Naive B cell (primary cell): ENCODE results near the gene PAX5. TPM values are rescaled to one million over a fixed set of nuclear protein-coding genes. Genes with fewer than 3 reads are reported as not detected.

ENCODE experiments used
- ATAC-seq, 2 donors: fragments of 150-1000 bp; cut with Tn5 transposase; 2 replicates each; pipeline ENCODE4 v1.10.0; 2021; ENCODE audit warnings: low read depth in 2 of 2, mild to moderate bottlenecking in 2 of 2, moderate library complexity in 2 of 2
- DNase-seq: peaks from one replicate; pipeline ENCODE4 v3.0.0; 2022
- H3K27ac Mint-ChIP-seq, 6 donors: one replicate each; pipeline ENCODE4 v1.8.0; 2020 to 2022; ENCODE audit warnings: mild to moderate bottlenecking in 6 of 6, mixed read lengths in 6 of 6, moderate library complexity in 5 of 6, inconsistent platforms in 2 of 6
- H3K27me3 Mint-ChIP-seq, 3 donors: one replicate each; pipeline ENCODE4 v1.8.0; 2021 to 2022; ENCODE audit warnings: mixed read lengths in 3 of 3, mild to moderate bottlenecking in 1 of 3
- H3K36me3 Mint-ChIP-seq, 2 donors: one replicate each; pipeline ENCODE4 v1.8.0; 2020 to 2022; ENCODE audit warnings: mixed read lengths in 2 of 2, inconsistent platforms in 1 of 2, mild to moderate bottlenecking in 1 of 2
- H3K4me1 Mint-ChIP-seq, 3 donors: one replicate each; pipeline ENCODE4 v1.8.0; 2020 to 2022; ENCODE audit warnings: mixed read lengths in 3 of 3, inconsistent platforms in 1 of 3, mild to moderate bottlenecking in 1 of 3, moderate library complexity in 1 of 3
- H3K4me3 Mint-ChIP-seq, 8 donors: one replicate each; pipeline ENCODE4 v1.8.0; 2020 to 2022; ENCODE audit warnings: mild to moderate bottlenecking in 8 of 8, mixed read lengths in 8 of 8, moderate library complexity in 8 of 8, inconsistent platforms in 2 of 8
- H3K9me3 Mint-ChIP-seq, 7 donors: one replicate each; pipeline ENCODE4 v1.8.0; 2020 to 2022; ENCODE audit warnings: mixed read lengths in 7 of 7, mild to moderate bottlenecking in 5 of 7, inconsistent platforms in 2 of 7, moderate library complexity in 1 of 7
- polyA plus RNA-seq, 6 donors: library from polyadenylated mRNA; unstranded; fragments of 300-500 nt; fragmentation: Illumina TruSeq; gene quantifications; one replicate each; pipeline ENCODE4 v1.2.3, GENCODE V29; 2021; ENCODE audit warnings: low read depth in 6 of 6

Gene PAX5
- polyA plus RNA-seq, 6 donors from 2014 or later = 17.1 to 83.5 (median 45.3) TPM

DNA sequence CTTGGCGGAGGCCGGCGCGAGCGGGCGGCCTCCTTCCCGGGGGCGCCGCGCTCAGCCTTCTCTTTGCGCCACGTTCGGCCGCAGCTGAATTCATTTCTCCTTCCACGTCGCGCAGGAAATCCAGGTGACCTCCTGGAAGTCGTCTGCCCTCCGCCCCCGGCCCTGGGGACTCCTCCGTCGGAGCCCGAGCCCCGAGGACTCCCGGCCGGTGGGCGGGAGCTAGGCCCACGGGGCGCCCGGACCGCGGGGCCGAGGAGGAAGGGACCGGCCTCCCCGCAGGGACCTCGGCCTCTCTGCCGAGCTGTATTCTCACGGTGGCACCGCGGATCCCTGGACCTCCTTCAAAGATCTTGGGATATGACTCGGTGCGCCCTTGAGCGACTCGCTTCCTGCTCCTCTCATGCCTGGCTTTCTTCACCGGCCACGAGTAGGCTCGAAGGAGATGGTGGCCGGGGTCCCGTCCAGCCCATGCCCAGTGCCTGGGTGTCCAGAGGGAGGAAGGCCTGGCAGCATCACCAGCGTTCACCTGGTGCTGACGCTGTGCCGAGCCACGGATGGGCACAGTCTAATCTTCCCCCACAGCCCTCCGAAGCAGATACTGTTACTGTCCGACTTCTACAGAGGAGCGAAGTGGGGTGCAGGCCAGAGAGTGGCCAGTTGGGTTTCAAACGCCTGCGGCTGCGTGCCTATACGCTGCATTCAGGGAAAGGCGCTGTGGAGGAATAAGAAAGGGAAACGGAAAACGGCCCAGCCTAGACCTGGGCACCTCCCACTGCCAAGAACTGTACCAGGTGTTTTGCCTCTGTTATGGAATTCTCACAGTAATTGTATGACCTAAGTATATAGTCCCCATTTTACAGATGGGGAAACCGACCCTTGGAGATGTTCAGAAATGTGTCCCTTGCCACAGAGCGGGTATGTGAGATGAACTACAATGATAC, 47.3 kb downstream of the PAX5 start:
- peak overlapping the region; percentile 91 to 97 (median 96) for H3K27ac Mint-ChIP-seq
- H3K4me3 Mint-ChIP-seq = peak overlapping the region; percentile 72 to 91 (median 80)
- peaks cover 0 to 8% (median 3%) of the 10 kb centered on the region in 7 donors for H3K9me3 Mint-ChIP-seq
- DNase-seq = no peak
- H3K4me1 Mint-ChIP-seq = peaks cover 70 to 89% (median 89%) of the 10 kb centered on the region in 3 donors
- ATAC-seq = no peak
- no peaks in the 10 kb centered on the region for H3K27me3 Mint-ChIP-seq
- peaks cover 8 to 35% of the 10 kb centered on the region in 2 donors for H3K36me3 Mint-ChIP-seq

DNA sequence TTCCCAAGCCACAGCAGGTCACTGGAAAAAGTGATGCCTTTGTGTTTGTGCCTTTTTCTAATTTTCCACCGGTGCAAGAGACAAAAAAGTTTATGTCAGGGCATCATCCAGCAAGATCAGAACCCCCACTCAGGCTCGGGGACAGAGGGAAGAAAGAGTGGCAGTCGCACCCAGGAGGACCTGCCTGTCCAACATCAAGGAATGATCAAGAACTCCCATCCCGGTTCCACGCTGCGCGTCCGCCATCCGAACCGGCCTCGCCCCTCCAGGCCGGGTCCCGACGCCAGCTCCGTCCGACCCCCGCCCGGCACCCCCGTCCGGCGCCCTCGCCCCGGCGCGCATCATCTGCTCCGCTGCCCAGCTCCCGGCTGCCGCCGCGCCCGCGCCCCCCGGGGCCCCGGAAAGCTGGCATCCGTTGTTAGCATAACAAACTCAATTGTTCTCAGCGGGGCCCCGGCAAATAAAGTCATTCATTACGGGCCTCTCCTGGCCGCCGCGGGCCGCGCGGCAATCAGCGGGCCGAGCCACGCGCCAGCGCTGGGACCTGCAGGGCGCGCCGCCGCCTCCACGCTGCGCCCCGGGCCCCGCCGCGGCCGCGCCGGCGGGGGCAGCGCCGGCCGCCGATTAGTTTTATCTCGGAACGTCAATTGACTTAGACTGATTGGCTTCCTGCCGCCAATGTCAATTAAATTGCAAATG, 48.1 kb downstream of the PAX5 start:
- Mint-ChIP-seq H3K4me3 (peak overlapping the region; percentile 66 to 85 (median 78)), H3K36me3 (peaks cover 0 to 29% of the 10 kb centered on the region in 2 donors), H3K9me3 (peaks cover 0 to 5% (median 0%) of the 10 kb centered on the region in 7 donors), H3K27ac (peak overlapping the region; percentile 77 to 98 (median 95)), H3K4me1 (peaks cover 74 to 89% (median 89%) of the 10 kb centered on the region in 3 donors), H3K27me3 (no peaks in the 10 kb centered on the region)
- ATAC-seq (peak in 1 of 2 donors; percentile 15), DNase-seq (no peak)

DNA sequence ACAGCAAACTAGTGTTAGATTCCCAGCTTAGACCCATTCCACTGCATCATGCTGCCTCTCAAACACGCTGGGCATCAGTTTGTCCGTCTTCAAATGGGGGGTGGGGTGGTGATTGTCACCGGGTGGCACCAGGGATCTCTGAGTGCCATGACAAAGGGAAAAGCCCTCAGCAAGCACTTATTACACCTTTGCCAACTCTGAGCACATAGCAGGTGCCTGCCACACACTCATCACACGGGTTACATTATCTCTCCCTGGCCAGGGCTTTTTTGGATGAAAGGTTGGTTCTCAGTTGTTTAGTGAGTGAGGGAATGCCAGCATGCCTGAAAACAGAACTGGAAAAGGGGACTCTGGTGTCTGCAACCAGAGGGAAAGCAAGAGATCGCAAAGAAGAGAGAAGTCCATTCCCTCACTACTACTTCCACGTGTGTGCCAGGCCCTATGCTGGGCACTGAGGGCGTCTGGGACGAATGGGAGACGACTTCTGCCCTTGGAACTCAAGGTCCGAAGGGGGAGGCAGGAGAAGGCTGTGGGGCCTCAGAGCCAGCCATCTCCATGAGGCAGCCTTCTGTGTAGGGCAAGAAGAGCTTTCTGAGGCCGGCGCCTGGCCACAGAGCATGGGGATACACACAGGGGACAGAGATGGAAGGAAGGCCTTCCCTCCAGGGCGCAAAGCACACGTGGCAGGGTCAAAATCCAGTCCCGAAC, 48.9 kb downstream of the PAX5 start:
- no peak for ATAC-seq
- H3K27ac Mint-ChIP-seq = peak overlapping the region; percentile 77 to 98 (median 95)
- H3K36me3 Mint-ChIP-seq = peaks cover 0 to 23% of the 10 kb centered on the region in 2 donors
- peaks cover 76 to 90% (median 89%) of the 10 kb centered on the region in 3 donors for H3K4me1 Mint-ChIP-seq
- peaks cover 0 to 2% (median 0%) of the 10 kb centered on the region in 7 donors for H3K9me3 Mint-ChIP-seq
- peak overlapping the region; percentile 66 to 85 (median 79) for H3K4me3 Mint-ChIP-seq
- no peaks in the 10 kb centered on the region for H3K27me3 Mint-ChIP-seq
- no peak for DNase-seq

DNA sequence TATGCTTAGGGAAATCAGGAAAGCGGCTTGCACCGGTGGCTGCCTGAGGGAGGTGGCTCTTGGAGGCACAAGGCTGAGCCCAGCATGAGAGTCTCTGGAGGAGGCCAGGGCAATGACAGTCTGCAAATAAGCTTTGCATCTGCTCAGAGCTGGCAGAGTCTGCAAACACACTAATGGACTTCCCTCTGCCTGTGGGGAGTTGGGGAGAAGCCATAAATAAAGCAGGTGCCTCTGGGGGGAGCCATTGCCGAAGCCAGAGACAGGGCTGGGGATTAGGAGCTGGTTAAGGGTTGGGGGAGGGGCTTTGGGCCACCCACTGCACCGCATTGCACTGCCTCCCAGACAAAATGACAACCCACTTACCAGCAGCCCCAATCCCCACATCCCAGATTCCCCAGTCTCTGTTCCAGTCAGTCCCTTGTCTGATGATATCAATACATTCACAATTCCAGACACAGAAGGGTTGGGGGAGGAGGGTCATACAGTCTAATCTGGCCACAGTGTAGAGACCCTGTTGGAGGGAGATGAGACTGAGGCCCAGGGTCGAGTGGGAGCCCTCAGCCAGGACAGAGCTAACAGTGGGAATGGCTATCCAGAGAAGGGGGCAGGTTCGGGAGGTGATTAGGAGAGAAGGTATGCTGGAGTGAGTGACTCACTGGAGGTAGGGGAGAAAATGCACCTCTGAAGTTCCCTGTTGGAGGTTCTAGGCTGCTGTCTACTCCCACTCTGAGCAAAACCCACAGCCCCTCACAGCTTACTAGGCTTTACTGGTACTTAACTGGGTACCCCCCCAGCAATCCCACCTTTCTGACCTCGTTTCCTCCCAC, 53.7 kb downstream of the PAX5 start:
- DNase-seq (no peak), ATAC-seq (peak; percentile 69 to 73)
- Mint-ChIP-seq H3K4me3 (peak overlapping the region in 5 of 8 donors; percentile 5 to 79 (median 63)), H3K27me3 (no peaks in the 10 kb centered on the region), H3K9me3 (no peaks in the 10 kb centered on the region), H3K36me3 (peaks cover 5% of the 10 kb centered on the region in 2 donors), H3K4me1 (peaks cover 60 to 93% (median 88%) of the 10 kb centered on the region in 3 donors), H3K27ac (peak overlapping the region; percentile 66 to 95 (median 88))

- peaks cover 5 to 8% of the 10 kb centered on the region in 2 donors for H3K36me3 Mint-ChIP-seq
Observed at GRCh38 chr9:36976371-36977030, 57.6 kb downstream of the PAX5 start.

DNA sequence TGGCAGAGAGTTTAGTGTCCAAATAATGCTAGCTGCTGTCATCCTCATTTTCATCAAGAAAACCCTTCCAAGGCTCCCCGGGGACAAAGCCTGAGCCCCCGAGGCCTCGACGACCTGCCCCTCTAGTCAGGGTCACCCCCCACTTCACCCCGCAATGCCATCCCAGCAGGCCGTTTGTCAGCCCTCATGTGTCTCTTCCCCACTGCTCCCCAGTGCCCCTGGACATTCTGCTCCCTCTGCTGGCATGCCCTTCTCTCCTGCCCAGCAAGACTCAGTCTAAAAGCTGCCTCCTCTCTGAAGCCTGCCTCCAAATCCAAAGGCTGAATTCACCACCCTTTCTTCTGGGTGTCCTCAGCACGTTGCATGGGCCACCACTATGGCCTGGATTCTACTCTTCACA, 59.3 kb downstream of the PAX5 start:
- peaks cover 5 to 8% of the 10 kb centered on the region in 2 donors for H3K36me3 Mint-ChIP-seq
- no peaks in the 10 kb centered on the region for H3K27me3 Mint-ChIP-seq
- DNase-seq = no peak
- H3K4me1 Mint-ChIP-seq = peaks cover 50 to 87% (median 80%) of the 10 kb centered on the region in 3 donors
- H3K4me3 Mint-ChIP-seq = peak overlapping the region in 3 of 8 donors; percentile 10 to 27 (median 16)
- H3K9me3 Mint-ChIP-seq = no peaks in the 10 kb centered on the region
- peak overlapping the region in 5 of 6 donors; percentile 53 to 96 (median 85) for H3K27ac Mint-ChIP-seq
- no peak for ATAC-seq

More at GRCh38 chr9:36976371-36977030, 57.6 kb downstream of the PAX5 start:
- Mint-ChIP-seq H3K27ac (peak overlapping the region; percentile 11 to 88 (median 60)), H3K9me3 (no peaks in the 10 kb centered on the region), H3K4me1 (peaks cover 55 to 88% (median 80%) of the 10 kb centered on the region in 3 donors), H3K4me3 (peak overlapping the region in 1 of 8 donors; percentile 13), H3K27me3 (no peaks in the 10 kb centered on the region)
- no peak for DNase-seq
- no peak for ATAC-seq

GRCh38 chr9:36971935-36972488, 62.1 kb downstream of the PAX5 start:
- H3K4me3 Mint-ChIP-seq = peak overlapping the region in 2 of 8 donors; percentile 21 to 71
- H3K9me3 Mint-ChIP-seq = no peaks in the 10 kb centered on the region
- peaks cover 0 to 8% of the 10 kb centered on the region in 2 donors for H3K36me3 Mint-ChIP-seq
- DNase-seq (no peak), ATAC-seq (no peak)
- peaks cover 56 to 89% (median 79%) of the 10 kb centered on the region in 3 donors for H3K4me1 Mint-ChIP-seq
- no peaks in the 10 kb centered on the region for H3K27me3 Mint-ChIP-seq
- peak overlapping the region in 5 of 6 donors; percentile 30 to 88 (median 54) for H3K27ac Mint-ChIP-seq

DNA sequence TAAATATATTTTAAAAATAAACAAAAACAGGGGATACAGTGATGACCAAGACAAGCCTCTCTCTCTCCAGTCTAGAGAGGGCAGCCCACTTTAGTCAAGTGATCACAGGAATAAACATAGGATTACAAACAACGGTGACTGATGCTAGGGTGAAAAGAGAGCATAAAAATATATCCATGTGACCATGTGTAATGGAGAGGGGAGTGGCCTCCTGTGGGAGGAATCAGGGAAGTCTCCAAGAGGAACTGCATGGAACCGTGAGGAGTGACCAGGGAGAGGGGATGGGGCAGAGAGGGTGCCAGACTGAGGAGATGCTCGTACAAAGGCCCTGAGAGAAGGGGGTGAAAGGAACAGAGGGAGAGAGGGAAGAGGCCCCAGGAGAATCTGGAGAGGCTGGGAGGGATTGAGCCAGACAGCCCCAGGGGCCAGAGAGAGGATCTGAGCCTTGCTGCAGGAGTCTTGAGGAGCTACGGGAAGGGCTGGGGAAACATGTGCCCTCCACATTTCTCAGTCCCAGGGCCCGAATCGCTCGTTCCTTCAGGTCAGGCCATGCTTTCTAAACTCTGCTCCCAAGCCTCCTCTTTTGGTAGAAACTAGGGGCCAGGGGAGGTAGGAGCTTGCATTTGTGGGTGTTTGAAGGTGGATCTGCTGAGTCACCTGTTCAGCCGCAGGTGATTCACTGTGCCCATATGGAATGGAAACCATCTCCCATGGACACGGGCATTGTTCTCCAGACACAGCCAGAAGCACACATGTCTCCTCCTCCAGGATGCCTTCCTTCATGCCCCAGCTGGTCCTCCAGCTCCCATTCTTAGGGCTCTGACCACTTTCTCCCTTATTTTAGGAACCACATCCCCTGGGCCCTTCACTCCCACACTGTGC, 63.8 kb downstream of the PAX5 start:
- Mint-ChIP-seq H3K4me1 (peaks cover 52 to 84% (median 74%) of the 10 kb centered on the region in 3 donors), H3K36me3 (peaks cover 0 to 13% of the 10 kb centered on the region in 2 donors), H3K27ac (peak overlapping the region in 5 of 6 donors; percentile 88 to 97 (median 91)), H3K27me3 (no peaks in the 10 kb centered on the region), H3K4me3 (peak overlapping the region in 4 of 8 donors; percentile 40 to 77 (median 48)), H3K9me3 (no peaks in the 10 kb centered on the region)
- DNase-seq (no peak), ATAC-seq (no peak)

GRCh38 chr9:36969216-36969771, 64.8 kb downstream of the PAX5 start:
- peaks cover 0 to 12% of the 10 kb centered on the region in 2 donors for H3K36me3 Mint-ChIP-seq
- peaks cover 50 to 81% (median 72%) of the 10 kb centered on the region in 3 donors for H3K4me1 Mint-ChIP-seq
- no peaks in the 10 kb centered on the region for H3K9me3 Mint-ChIP-seq
- H3K4me3 Mint-ChIP-seq = peak overlapping the region in 6 of 8 donors; percentile 9 to 68 (median 34)
- no peaks in the 10 kb centered on the region for H3K27me3 Mint-ChIP-seq
- DNase-seq (no peak), ATAC-seq (peak in 1 of 2 donors; percentile 37)
- peak overlapping the region; percentile 49 to 95 (median 90) for H3K27ac Mint-ChIP-seq

- ATAC-seq (peak in 1 of 2 donors; percentile 43), DNase-seq (no peak)
- no peaks in the 10 kb centered on the region for H3K9me3 Mint-ChIP-seq
- peaks cover 0 to 16% of the 10 kb centered on the region in 2 donors for H3K36me3 Mint-ChIP-seq
- peak overlapping the region; percentile 74 to 95 (median 90) for H3K27ac Mint-ChIP-seq
- peaks cover 48 to 80% (median 71%) of the 10 kb centered on the region in 3 donors for H3K4me1 Mint-ChIP-seq
- H3K27me3 Mint-ChIP-seq = no peaks in the 10 kb centered on the region
- peak overlapping the region in 5 of 8 donors; percentile 27 to 68 (median 39) for H3K4me3 Mint-ChIP-seq
Observed at GRCh38 chr9:36968574-36969215, 65.4 kb downstream of the PAX5 start.
